SK-N-DZ (cell line): ENCODE data around the gene TUBB2A.
"Not testable (repeated sequence)": the region's sequence is repeated elsewhere in the genome, so short reads cannot be mapped to it uniquely, and the experiment has no call there.

ENCODE experiments used
- DNase-seq: peaks from one replicate; pipeline ENCODE4 v3.0.0-alpha.2; 2015; ENCODE audit warnings: low spot score

TUBB2A gene

DNA sequence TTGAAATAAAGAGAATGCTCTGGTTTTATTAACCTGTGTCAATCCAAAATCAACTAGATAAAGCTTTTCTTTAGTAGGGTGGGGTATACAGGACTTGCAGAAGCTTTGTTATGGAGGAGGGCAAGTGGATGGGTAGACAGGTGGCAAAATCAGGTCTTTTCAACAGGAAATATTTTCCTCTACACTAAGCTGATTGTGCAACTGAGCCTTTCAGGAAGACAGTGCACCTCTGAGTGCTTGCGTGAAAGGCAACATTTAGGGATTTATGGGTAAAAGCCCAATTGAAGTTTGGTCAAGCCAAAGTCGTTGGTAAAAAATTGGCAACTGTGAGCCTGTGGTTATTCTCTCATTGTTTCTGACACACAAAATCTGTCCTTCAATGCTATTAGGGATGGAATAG is 23.8 kb upstream of the TUBB2A start:
- no peak for DNase-seq

DNA sequence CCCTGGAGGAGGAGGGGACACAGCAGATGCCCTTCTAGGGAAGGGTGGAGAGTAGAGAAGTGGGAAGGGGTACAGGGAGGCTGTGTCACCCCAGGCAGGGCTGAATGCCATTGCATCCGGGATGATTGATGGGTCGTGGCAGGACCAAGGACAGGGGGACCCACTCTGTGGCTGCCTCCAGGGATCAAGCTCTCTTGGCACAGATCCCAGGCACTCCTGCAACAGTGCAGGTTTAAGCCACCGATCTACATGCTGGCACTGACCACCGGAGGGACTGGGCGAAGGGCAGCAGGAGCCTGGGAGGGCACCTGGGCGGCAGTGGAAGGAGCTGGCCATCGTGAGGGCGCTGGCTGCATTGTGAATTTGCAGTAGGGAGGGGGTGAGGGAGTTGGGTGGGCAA is 22.6 kb upstream of the TUBB2A start:
- not testable (repeated sequence) for DNase-seq

DNA sequence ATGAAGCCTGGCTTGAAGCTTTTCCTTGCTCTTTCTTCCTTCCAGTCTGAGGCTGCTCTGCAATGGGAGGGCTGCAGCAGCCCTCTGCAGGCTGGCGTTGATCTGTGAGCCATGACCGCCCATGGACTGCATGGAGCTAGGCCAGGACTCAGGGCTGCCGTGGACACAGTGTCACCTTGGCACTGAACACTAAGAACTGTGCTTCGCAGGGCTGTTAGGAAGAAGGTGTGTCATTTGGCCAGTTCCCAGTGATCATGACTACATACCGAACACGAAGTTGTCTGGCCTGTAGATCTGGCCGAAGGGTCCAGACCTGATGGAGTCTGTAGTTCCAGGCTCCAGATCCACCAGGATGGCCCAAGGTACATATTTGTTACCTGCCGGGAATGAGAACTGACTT is 21.3 kb upstream of the TUBB2A start:
- DNase-seq = not testable (repeated sequence)

DNA sequence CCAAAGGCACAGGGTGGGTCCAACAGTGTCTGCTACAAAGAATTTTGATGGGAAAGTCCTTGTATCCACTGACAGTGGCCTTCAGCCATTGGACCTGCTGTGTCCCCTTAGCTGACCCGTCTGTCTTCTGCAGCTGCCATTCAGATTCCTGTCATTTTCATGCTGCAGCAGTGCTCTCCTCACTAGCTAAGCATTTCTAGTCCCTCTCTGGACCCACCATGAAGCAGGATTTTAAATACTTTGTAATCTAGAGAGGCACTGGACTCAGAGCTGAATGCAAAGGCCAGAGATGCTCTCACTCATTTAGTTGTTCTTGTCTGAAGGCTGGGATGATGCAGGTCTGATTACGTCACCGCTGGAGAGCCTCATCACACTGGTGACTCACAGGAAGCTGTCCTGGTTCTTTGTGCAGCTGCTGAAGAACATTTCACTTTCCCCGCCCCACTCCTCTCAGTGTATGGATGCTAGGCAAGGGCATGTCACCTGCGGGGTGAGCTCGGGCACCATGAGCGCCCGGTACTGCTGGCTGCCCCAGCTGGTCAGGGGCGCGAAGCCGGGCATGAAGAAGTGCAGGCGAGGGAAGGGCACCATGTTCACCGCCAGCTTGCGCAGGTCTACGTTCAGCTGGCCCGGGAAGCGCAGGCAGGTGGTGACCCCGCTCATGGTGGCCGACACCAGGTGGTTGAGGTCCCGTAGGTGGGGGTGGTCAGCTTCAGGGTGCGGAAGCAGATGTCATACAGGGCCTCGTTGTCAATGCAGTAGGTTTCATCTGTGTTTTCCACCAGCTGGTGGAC is 19.4 kb upstream of the TUBB2A start:
- DNase-seq = no peak

DNA sequence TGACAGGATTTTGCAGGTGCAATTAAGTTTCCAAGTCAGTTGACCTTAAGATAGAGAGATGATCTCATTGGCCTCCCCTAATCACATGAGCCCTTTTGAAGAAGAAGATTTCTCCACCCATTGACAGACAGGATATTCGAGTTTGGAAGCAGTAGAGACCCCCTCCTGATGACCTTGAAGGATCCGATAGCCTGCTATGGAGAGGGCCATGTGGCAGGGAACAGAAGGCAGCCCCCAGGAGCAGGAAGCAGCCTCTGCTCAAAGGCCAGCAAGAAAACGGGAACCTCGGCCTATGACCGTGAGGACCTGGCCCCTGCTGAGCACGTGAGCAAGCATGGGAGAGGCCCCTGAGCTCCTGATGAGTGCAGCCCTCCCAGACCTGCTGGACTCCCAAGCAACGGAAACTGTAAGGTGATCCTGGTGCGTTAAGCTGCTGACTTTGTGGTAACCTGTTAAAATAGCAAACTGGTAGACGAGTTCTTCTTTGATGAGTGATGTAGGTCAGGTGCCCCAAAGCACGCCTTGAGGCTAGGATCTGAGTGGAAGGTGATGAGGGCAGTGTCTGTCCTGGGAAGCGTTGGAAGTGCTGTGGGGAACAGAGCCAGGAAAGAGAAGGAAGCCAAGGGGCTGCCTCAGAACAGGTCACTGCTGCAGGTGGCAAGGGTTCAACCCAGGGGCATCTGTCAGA is 18.5 kb upstream of the TUBB2A start:
- no peak for DNase-seq

DNA sequence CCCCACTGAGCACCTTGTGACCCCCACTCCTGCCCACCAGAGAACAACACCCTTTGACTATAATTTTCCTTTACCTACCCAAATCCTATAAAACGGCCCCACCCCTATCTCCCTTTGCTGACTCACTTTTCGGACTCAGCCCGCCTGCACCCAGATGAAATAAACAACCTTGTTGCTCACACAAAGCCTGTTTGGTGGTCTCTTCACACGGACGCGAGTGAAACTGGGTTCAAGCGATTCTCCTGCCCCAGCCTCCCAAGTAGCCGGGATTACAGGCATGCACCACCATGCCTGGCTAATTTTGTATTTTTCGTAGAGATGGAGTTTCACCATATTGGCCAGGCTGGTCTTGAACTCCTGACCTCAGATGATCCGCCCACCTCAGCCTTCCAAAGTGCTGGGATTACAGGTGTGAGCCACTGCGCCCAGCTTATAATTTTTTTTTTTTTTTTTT is 16.3 kb upstream of the TUBB2A start:
- DNase-seq = not testable (repeated sequence)

DNA sequence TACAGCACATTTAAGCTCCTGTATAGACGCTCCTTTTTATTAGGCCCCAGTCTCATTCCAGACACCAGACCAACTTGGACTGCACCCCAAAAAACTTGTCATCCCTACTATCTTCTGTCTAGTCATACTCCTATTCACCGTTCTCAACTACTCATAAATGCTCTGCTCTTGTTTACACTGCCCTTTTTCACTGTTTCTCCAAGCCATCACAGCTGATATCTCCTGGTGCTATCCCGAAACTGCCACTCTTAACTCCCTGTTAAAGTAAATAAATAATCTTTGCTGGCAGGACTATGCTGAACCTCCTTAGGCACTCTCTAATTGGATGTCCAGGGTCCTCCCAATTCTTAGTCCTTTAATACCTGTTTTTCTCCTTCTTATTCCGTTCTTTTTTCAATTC is 15.4 kb upstream of the TUBB2A start:
- DNase-seq = not testable (repeated sequence)

DNA sequence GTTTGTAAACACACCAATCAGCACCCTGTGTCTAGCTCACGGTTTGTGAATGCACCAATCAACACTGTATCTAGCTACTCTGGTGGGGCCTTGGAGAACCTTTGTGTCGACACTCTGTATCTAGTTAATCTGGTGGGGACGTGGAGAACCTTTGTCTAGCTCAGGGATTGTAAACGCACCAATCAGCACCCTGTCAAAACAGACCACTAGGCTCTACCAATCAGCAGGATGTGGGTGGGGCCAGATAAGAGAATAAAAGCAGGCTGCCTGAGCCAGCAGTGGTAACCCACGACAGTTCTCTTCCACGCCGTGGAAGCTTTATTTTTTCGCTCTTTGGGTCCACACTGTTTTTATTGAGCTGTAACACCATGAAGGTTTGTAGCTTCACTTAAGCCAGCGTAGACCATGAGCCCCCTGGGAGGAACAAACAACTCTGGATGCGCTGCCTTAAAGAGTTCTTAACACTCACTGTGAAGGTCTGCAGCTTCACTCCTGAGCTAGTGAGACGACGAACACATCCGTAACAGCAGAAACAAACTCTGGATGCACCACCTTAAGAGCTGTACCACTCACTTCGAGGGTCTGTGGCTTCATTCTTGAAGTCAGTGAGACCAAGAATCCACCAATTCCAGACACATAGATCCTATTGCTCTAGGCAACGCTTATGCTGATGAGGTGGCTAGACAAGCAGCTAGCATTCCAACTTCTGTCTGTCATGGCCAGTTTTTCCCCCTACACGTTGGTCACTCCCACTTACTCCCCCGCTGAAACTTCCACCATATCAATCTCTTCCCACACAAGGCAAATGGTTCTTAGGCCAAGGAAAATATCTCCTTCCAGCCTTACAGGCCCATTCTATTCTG is 14.2 kb upstream of the TUBB2A start:
- not testable (repeated sequence) for DNase-seq

DNA sequence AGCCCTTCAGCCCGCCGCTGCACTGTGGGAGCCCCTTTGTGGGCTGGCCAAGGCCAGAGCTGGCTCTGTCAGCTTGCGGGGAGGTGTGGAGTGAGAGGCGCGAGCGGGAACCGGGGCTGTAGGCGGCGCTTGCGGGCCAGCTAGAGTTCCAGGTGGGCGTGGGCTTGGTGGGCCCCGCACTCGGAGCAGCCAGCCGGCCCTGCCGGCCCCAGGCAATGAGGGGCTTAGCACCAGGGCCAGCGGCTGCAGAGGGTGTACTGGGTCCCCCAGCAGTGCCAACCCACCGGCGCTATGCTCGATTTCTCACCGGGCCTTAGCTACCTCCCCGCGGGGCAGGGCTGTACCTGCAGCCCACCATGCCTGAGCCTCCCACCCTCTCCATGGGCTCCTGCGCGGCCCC is 13.3 kb upstream of the TUBB2A start:
- DNase-seq = not testable (repeated sequence)

DNA sequence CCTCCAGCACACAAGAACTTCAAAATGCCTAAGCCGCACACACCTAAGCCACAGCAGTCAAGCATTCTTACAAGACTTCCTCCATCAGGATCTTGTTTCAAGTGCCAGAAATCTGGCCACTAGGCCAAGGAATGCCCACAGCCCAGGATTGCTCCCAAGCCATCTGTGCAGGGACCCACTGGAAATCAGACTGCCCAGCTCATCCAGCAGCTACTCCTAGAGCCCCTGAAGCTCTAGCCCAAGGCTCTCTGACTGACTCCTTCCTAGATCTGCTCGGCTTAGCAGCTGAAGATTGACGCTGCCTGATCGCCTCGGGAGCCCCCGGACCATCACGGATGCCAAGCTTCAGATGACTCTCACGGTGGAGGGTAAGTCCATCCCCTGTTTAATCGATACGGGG is 10.7 kb upstream of the TUBB2A start:
- not testable (repeated sequence) for DNase-seq

DNA sequence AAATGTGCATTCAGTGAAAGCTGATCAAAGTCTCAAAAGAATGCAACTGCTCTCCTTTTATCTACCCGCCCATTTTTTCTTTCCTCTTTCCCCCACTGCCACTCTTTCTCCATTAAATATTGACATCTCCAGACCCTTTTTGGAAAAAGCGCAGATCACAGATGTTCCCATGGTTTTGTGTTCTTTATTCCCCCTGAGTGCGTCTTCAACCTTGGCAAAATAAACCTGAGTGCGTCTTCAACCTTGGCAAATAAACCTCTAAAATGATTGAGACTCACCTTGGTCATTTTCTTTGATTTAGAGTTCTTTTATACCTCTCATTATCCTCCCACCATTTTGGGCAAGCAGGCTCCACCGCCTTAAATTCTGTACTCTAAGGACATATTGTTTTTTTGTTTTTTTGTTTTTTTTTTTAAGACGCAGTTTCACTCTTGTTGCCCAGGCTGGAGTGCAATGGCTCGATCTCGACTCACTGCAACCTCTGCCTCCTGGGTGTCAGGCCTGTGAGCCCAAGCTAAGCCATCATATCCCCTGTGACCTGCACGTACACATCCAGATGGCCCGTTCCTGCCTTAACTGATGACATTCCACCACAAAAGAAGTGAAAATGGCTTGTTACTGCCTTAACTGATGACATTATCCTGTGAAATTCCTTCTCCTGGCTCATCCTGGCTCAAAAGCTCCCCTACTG is 9.3 kb upstream of the TUBB2A start:
- not testable (repeated sequence) for DNase-seq

DNA sequence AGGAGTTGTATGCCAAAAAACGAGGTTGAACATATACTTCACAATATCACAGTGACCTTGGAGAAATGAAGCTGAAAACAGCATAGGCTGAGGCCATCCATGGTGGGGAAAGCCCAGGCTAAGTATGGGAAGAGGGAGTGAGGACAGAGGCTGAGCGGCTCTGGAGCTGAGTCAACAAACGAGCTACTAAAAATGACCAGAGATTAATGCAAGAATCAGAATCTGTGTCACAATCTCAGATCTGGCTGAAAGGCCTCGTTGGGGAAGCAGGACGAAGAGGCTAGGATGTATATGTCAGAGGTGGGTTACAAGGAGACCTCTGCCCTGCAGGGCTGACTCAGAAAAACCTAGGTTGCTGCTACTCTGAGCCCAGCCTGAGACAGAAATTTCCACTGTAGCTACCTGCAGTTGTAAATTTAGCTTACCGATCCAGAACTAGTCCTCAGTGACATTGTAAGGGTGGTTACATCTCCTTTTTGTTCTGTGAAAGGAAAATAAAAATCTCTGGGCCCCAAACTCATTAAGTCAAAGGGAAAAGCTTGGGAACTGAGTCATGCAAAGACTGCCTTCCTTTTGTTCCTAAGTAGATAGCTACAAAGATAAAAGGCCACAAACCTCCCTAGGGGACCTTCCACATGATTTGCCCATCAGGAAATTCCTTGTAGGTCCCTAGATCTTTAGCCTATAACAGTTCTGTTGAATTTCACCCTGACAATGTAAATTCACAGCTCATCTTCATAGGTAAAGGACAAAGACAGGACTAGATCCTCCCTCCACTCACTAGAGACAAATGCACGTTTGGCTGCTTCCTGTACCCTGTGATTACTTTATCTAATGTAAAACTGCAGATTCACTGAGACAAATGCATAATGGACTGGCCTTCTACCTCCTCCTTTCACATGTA is 8.5 kb upstream of the TUBB2A start:
- no peak for DNase-seq

DNA sequence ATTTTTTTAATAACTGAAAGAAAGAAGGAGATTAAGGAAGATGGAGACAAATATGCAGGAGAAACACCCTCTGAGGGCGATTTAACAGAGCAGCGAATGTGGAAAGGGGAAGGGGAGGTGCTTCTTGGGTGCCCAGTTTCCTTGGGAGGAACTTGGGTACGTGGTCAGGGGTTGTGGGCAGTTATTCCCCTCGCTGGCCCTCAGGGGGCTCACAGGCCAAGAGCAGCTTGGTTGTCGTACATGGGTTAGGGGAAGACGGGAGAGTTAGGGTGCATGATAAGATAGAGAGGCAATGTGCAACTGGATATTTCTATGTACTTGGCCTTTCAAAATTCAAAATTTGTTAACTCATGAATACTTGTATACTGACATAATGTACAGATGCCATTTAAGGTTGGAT is 7.0 kb upstream of the TUBB2A start:
- DNase-seq = no peak

DNA sequence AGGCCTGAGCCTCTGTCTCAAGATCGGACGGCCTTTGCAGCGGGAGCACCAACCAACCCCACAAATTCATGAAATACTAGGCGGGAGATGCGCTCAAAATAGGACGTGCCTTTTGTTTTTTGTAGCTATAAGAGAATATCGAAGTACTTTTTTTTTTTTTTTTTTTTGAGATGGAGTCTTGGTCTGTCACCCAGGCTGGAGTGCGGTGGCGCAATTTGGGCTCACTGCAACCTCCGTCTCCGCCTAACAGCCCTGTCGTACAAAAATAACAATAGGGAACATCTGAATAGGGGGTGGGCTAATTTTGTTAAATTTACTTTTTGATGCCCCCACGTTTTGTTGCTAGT is 5.9 kb upstream of the TUBB2A start:
- DNase-seq = no peak

DNA sequence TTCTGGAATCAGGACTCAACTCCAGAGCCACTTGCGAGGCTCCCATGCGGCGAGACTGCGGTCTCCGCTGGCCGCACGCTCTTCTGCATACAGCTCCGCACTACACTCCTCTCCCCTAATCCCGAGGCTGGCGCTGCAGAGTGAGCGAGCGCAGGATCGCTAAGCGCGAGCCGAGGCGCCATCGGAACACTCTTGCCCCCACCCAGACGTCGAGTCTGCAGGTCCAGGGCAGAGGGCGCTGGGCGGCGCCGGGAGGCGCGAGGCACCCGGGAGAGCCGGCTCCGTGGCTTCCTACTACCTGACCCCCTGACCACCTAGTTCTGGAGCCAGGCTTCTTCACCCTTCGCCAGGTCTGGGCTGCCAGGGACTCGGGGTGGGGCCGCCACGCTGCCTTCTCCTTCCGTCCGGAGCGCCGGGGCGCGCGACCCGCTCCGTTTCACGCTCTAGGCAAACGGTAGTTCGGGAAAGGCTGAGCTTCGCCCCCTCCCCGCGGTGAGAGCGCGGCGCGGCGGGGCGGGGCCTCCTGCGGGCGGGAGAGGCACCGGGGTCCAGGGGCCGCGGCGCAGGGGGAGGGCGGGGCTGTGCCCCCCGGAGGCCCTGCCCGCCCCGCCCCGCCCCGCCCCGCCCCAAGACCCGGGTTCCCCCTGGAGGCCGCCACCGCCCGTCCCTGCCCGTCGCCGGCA is 5.4 kb upstream of the TUBB2A start:
- DNase-seq = peak; percentile 88

DNA sequence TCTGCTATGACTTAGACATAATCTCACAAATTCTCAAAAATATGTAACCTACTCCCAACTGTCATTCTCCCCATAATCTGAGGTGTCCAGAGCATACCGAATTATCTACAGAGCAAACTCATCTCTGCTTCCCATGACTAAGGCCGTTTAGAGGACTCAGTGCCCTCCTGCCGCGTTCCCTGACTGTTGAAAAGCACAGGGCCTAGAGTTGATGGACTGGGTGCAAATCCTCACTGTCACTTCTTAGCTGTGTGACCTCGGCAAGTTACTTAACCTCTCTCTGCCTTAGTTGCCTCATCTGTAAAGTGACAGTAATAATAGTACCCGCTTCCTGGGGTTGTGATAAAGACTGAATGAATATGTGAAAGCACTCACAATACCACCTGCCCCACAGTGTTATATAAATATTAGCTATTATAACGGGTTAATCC is 4.7 kb upstream of the TUBB2A start:
- no peak for DNase-seq

DNA sequence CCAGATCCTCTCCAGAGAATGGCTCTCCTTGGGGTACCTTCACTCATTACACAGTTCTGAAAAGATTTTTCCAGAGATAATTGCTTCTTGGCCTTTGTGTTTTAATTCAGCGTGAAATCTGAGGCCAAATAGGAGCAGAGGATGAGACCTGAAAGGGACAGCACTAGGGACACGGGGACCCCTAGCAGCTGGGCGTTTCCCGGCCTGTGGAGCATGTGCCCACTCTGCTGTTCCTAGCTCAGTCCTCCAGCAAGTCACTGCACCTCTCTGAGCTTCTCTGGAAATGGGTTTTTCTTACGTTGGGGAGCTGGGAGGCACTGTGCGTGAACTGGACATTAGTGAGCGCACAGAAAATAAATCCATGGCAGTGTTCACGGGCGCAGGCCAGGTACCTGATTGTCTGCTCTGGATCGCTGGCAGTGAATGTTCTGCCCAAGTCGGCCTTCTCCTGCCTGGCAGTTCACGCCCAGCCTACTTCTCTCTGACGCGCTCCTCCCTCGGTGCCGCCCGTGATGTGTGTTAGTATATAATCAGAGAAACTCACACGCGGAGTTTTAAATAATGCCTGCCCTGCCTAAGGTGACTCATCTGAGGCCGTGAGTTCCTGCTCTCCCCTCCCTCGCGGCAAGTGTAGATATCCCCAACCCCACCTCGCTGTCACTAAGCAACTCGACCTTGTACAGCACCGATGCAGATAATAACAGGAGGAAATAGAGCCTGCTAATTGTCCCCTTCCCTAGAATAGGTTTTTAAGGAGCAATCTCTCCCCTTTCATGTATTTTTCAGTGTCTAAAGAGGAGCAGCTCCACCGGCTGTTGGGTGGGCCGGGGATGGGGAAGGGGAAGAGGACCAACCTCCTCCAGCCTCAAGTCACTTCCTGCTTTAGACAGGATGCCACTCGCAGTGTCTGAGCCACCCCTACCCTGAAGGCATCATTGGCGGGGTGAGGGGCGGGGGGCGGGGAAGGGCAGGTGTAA is 2.7 kb upstream of the TUBB2A start:
- DNase-seq = no peak
